Measurements from ENCODE around the gene SLC35F1. TPM values are rescaled to one million over a fixed set of nuclear protein-coding genes. Genes with fewer than 3 reads are reported as not detected.

Gene SLC35F1
- total and polyA plus RNA-seq, 2 donors (not counting 3 experiments of a cell fraction or from before 2014, with no cell fraction given), result not detected

DNA sequence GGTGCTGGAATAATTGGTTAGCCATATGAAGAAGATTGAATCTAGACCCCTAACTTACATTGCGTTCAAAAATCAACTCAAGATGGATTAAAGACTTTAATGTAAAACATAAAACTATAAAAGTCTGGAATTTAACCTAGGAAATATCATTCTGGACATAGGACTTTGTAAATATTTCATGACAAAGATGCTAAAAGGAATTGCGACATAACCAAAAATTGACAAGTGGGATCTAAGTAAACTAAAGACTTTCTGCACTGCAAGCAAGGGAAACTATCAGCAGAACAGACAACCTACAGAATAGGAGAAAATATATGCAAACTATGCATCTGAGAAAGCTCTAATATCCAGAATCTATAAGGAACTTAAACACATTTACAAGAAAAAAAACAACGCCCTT is 45.5 kb upstream of the SLC35F1 start:
- H3K9me1 ChIP-seq (replicated peaks; ENCODE audit: control insufficient read depth, extremely low read depth, insufficient read depth, low read length), result no peaks in the 10 kb centered on the region
- dilution Hi-C loops (cut with MboI; ENCODE audit: extremely low pct_ligation_motif_present, low sequenced_read_pairs), result no loop called here

More for the DNA sequence above, 45.5 kb upstream of the SLC35F1 start:
- Histone ChIP-seq H3K4me3 (replicated peaks in 1 of 3; ENCODE audit: insufficient read depth in 1 of 3, low read depth in 1 of 3, low read length in 3 of 3) (no peak overlapping the region), H3K4me1 (ENCODE audit: control insufficient read depth, extremely low read depth, insufficient read depth, low read length) (no peaks in the 10 kb centered on the region), H3K9me3 (replicated peaks; ENCODE audit: control insufficient read depth, insufficient read depth, low read length) (no peaks in the 10 kb centered on the region), H3K4me2 (ENCODE audit: insufficient read depth, low read length) (no peak overlapping the region), H3K36me3 (ENCODE audit: control insufficient read depth in 2 of 2, extremely low read depth in 1 of 2, insufficient read depth in 2 of 2, low read length in 2 of 2) (no peaks in the 10 kb centered on the region), H3K79me2 (ENCODE audit: control insufficient read depth, insufficient read depth, low read length) (no peaks in the 10 kb centered on the region), H3K27ac (ENCODE audit: insufficient read depth, low read depth, low read length) (no peak overlapping the region), H2AFZ (ENCODE audit: low read depth, low read length) (no peak overlapping the region), H3K9ac (replicated peaks; ENCODE audit: extremely low read depth, insufficient read depth, low read length) (no peak overlapping the region), H4K20me1 (replicated peaks; ENCODE audit: control insufficient read depth, extremely low read depth, insufficient read depth, low read length) (no peaks in the 10 kb centered on the region), H3K27me3 (ENCODE audit: control insufficient read depth in 2 of 2, insufficient read depth in 2 of 2, low read length in 2 of 2) (no peaks in the 10 kb centered on the region)
- FAIRE-seq (no peak), DNase-seq (ENCODE audit: low read depth, low spot score) (no peak)
- BruUV-seq (replicated peaks), result no TSS peak
- ChIA-PET POLR2A (no interaction called here), CTCF (no interaction called here)
- intact Hi-C loops (cut with micrococcal nuclease), result no loop called here
- TF ChIP-seq JUN (IDR thresholded peaks at IDR 0.05; ENCODE audit: borderline replicate concordance, insufficient read depth, insufficient read length, low read depth), result no peak
- TF ChIP-seq POLR2AphosphoS5 (IDR thresholded peaks at IDR 0.05; ENCODE audit: insufficient read depth, low read depth, low read length), result no peak
- TF ChIP-seq MYC (IDR thresholded peaks at IDR 0.05; ENCODE audit: low read depth, low read length), result no peak
- TF ChIP-seq FOS (IDR thresholded peaks at IDR 0.05; ENCODE audit: borderline replicate concordance, insufficient read depth, low read length), result no peak
- no peak for TF ChIP-seq EZH2 (IDR thresholded peaks at IDR 0.05; ENCODE audit: borderline replicate concordance, low read depth, low read length, severe bottlenecking)
- TF ChIP-seq GATA2 (IDR thresholded peaks at IDR 0.05; ENCODE audit: insufficient read depth, insufficient read length, low read depth, low read length), result no peak
- TF ChIP-seq, protein P1, sequence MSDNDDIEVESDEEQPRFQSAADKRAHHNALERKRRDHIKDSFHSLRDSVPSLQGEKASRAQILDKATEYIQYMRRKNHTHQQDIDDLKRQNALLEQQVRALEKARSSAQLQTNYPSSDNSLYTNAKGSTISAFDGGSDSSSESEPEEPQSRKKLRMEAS (IDR thresholded peaks at IDR 0.05; ENCODE audit: insufficient read depth, insufficient read length), result no peak
- TF ChIP-seq, protein P2, sequence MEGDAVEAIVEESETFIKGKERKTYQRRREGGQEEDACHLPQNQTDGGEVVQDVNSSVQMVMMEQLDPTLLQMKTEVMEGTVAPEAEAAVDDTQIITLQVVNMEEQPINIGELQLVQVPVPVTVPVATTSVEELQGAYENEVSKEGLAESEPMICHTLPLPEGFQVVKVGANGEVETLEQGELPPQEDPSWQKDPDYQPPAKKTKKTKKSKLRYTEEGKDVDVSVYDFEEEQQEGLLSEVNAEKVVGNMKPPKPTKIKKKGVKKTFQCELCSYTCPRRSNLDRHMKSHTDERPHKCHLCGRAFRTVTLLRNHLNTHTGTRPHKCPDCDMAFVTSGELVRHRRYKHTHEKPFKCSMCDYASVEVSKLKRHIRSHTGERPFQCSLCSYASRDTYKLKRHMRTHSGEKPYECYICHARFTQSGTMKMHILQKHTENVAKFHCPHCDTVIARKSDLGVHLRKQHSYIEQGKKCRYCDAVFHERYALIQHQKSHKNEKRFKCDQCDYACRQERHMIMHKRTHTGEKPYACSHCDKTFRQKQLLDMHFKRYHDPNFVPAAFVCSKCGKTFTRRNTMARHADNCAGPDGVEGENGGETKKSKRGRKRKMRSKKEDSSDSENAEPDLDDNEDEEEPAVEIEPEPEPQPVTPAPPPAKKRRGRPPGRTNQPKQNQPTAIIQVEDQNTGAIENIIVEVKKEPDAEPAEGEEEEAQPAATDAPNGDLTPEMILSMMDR (IDR thresholded peaks at IDR 0.05; ENCODE audit: extremely low read depth in 1 of 2, insufficient read depth in 1 of 2, low read depth in 1 of 2, low read length in 2 of 2), result no peak
- no peak for TF ChIP-seq POLR2A (IDR thresholded peaks at IDR 0.05; ENCODE audit: low read depth, low read length)

Measured in endothelial cell of umbilical vein (primary cell).